H9 (cell line): Measurements from ENCODE around the gene CSMD2. TPM values are rescaled to one million over a fixed set of nuclear protein-coding genes. Genes with fewer than 3 reads are reported as not detected.

ENCODE experiments used
- DNase-seq: peaks from one replicate; pipeline ENCODE4 v3.0.0-alpha.2; 2017
- H2AFZ ChIP-seq: one replicate; pipeline ENCODE4 v1.6.1; 2013; ENCODE audit warnings: mild to moderate bottlenecking, low read length, control low read depth, moderate library complexity
- H2AK5ac ChIP-seq: 2 replicates; pipeline ENCODE4 v1.6.1; 2013; ENCODE audit warnings: low read length, control low read depth, mixed read lengths; ENCODE audit not compliant: insufficient read length
- H2BK120ac ChIP-seq: one replicate; pipeline ENCODE4 v1.6.1; 2013; ENCODE audit warnings: low read depth, mild to moderate bottlenecking, low read length, control low read depth, inconsistent platforms; ENCODE audit not compliant: poor library complexity, severe bottlenecking
- H2BK12ac ChIP-seq: 2 replicates; pipeline ENCODE4 v1.6.1; 2013; ENCODE audit warnings: low read length, control low read depth, mixed read lengths, low read depth; ENCODE audit not compliant: insufficient read length
- H2BK15ac ChIP-seq: 2 replicates; pipeline ENCODE4 v1.6.1; 2013; ENCODE audit warnings: low read depth, low read length, control low read depth
- H2BK20ac ChIP-seq: one replicate; pipeline ENCODE4 v1.6.1; 2013; ENCODE audit warnings: low read depth, mild to moderate bottlenecking, low read length, control low read depth, inconsistent platforms; ENCODE audit not compliant: poor library complexity, severe bottlenecking
- H2BK5ac ChIP-seq: 2 replicates; pipeline ENCODE4 v1.6.1; 2013; ENCODE audit warnings: low read length, control low read depth, mixed read lengths; ENCODE audit not compliant: insufficient read length
- H3K14ac ChIP-seq: 2 replicates; pipeline ENCODE4 v1.6.1; 2013; ENCODE audit warnings: low read length, control low read depth; ENCODE audit not compliant: insufficient read depth
- H3K18ac ChIP-seq: 2 replicates; pipeline ENCODE4 v1.6.1; 2013; ENCODE audit warnings: low read depth, mild to moderate bottlenecking, mixed read lengths, low read length, control low read depth; ENCODE audit not compliant: insufficient read length
- H3K23ac ChIP-seq: 2 replicates; pipeline ENCODE4 v1.6.1; 2013; ENCODE audit warnings: low read length, control low read depth, mixed read lengths, low read depth; ENCODE audit not compliant: insufficient read length
- H3K23me2 ChIP-seq: 2 replicates; pipeline ENCODE4 v1.6.1; 2013; ENCODE audit warnings: low read depth, mild to moderate bottlenecking, mixed read lengths, low read length, control low read depth; ENCODE audit not compliant: insufficient read length, poor library complexity, severe bottlenecking
- H3K27ac ChIP-seq: 2 replicates; pipeline ENCODE4 v1.5.1; 2013; ENCODE audit warnings: low read length, control low read depth, mixed read lengths, low read depth; ENCODE audit not compliant: insufficient read length
- H3K27me3 ChIP-seq: 2 replicates; pipeline ENCODE4 v1.6.1; 2013; ENCODE audit warnings: low read length, control low read depth, inconsistent platforms; ENCODE audit not compliant: insufficient read depth
- H3K4ac ChIP-seq: 2 replicates; pipeline ENCODE4 v1.6.1; 2013; ENCODE audit warnings: low read depth, mild to moderate bottlenecking, control low read depth, inconsistent platforms, low read length, moderate library complexity
- H3K4me1 ChIP-seq: 2 replicates; pipeline ENCODE4 v1.6.1; 2013; ENCODE audit warnings: low read length, control low read depth, inconsistent platforms; ENCODE audit not compliant: insufficient read depth
- H3K4me2 ChIP-seq: 2 replicates; pipeline ENCODE4 v1.6.1; 2013; ENCODE audit warnings: low read length, control low read depth, mixed read lengths; ENCODE audit not compliant: insufficient read length, insufficient read depth
- H3K56ac ChIP-seq: 2 replicates; pipeline ENCODE4 v1.6.1; 2013; ENCODE audit warnings: low read depth, mild to moderate bottlenecking, mixed read lengths, low read length, control low read depth; ENCODE audit not compliant: insufficient read length
- H3K79me1 ChIP-seq: 2 replicates; pipeline ENCODE4 v1.6.1; 2013; ENCODE audit warnings: low read depth, mild to moderate bottlenecking, moderate library complexity, low read length, control low read depth, inconsistent platforms; ENCODE audit not compliant: insufficient read depth, poor library complexity, severe bottlenecking
- H3K79me2 ChIP-seq: 2 replicates; pipeline ENCODE4 v1.6.1; 2013; ENCODE audit warnings: low read length, control low read depth, inconsistent platforms; ENCODE audit not compliant: insufficient read depth
- H3K9ac ChIP-seq: 2 replicates; pipeline ENCODE4 v1.6.1; 2013; ENCODE audit warnings: low read length, control low read depth, mixed read lengths; ENCODE audit not compliant: insufficient read length; ENCODE audit errors: extremely low read depth
- H3K9me3 ChIP-seq: one replicate; pipeline ENCODE4 v1.6.1; 2013; ENCODE audit warnings: low read depth, low read length, inconsistent platforms; ENCODE audit not compliant: control insufficient read depth
- H3T11ph ChIP-seq: one replicate; pipeline ENCODE4 v1.6.1; 2013; ENCODE audit warnings: mild to moderate bottlenecking, low read length, control low read depth, inconsistent platforms
- H4K20me1 ChIP-seq: one replicate; pipeline ENCODE4 v1.6.1; 2013; ENCODE audit not compliant: control insufficient read depth, insufficient read length, insufficient read depth
- H4K5ac ChIP-seq: 2 replicates; pipeline ENCODE4 v1.6.1; 2013; ENCODE audit warnings: low read depth, mild to moderate bottlenecking, mixed read lengths, low read length, control low read depth; ENCODE audit not compliant: insufficient read length
- H4K8ac ChIP-seq: replicated peaks from 2 replicates; pipeline ENCODE4 v1.6.1; 2013; ENCODE audit warnings: low read length, control low read depth, mixed read lengths, low read depth; ENCODE audit not compliant: insufficient read length
- H4K91ac ChIP-seq: 2 replicates; pipeline ENCODE4 v1.6.1; 2013; ENCODE audit warnings: low read depth, mild to moderate bottlenecking, moderate library complexity, mixed read lengths, low read length, control low read depth; ENCODE audit not compliant: insufficient read length
- H3K27ac Mint-ChIP-seq, 3 experiments: 2 replicates in 2 of 3; 3 replicates in 1 of 3; pipeline ENCODE4 v1.8.0; 2020 to 2021; ENCODE audit warnings: mixed read lengths in 3 of 3, mild to moderate bottlenecking in 1 of 3, moderate library complexity in 1 of 3
- H3K27me3 Mint-ChIP-seq: 2 replicates; pipeline ENCODE4 v1.8.0; 2021; ENCODE audit warnings: low read depth, mild to moderate bottlenecking, moderate library complexity, mixed read lengths
- H3K36me3 Mint-ChIP-seq, 3 experiments: 2 replicates in 2 of 3; 3 replicates in 1 of 3; pipeline ENCODE4 v1.8.0; 2020 to 2021; ENCODE audit warnings: low read depth in 3 of 3, mixed read lengths in 3 of 3; ENCODE audit not compliant: insufficient read depth in 1 of 3
- H3K4me1 Mint-ChIP-seq, 2 experiments: 2 replicates each; pipeline ENCODE4 v1.8.0; 2020; ENCODE audit warnings: mixed read lengths in 2 of 2
- H3K4me3 Mint-ChIP-seq, 2 experiments: 2 replicates in 1 of 2; 3 replicates in 1 of 2; pipeline ENCODE4 v1.8.0; 2020 to 2021; ENCODE audit warnings: mild to moderate bottlenecking in 2 of 2, mixed read lengths in 2 of 2, moderate library complexity in 1 of 2
- H3K9me3 Mint-ChIP-seq, 2 experiments: 2 replicates in 1 of 2; 3 replicates in 1 of 2; pipeline ENCODE4 v1.8.0; 2020; ENCODE audit warnings: mild to moderate bottlenecking in 2 of 2, mixed read lengths in 2 of 2, moderate library complexity in 1 of 2
- WGBS: extraction: QIAGEN DNeasy Blood & Tissue Kit; methylation state at CpG from one replicate; pipeline ENCODE4 v1.1.7; 2013; ENCODE audit warnings: missing lambda C conversion rate, low lambda C conversion rate, mixed read lengths; ENCODE audit not compliant: insufficient read length; ENCODE audit errors: extremely low coverage; 5-methylcytosine and 5-hydroxymethylcytosine counted together
- total RNA-seq: library from RNA; stranded (reverse); gene quantifications from 2 replicates; pipeline ENCODE4 v1.2.1, GENCODE V29; 2021
- TF ChIP-seq, protein P1 (sequence below): fragments of 200-600 bp; sonication (generic); conservative IDR thresholded peaks from 3 replicates; pipeline ENCODE4 v1.8.0; 2021; ENCODE audit warnings: antibody characterized with exemption, mild to moderate bottlenecking

The CSMD2 gene
- total RNA-seq, 1 experiment from 2014 or later = 6.4 TPM

DNA sequence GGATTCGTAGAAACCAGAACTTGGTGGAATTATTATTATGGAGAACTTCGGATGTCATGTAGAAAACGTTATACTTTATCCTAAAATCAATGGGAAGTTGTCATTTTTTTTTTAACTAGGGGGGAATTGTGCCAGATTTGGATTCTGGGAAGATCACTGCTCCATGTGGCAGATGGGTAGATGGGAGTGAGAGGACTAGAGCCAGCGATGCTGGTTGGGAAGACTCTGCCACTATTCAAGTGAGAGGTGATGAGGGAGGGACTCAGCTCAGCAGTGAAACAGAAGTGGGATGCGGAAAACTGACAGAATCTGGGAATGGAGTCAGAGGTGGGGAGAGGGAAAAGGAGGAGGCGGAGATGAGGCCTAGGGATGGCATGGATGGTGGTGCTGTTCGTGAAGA, 382.3 kb downstream of the CSMD2 start:
- Histone ChIP-seq H3K14ac (no peak overlapping the region), H3T11ph (no peak overlapping the region)
- H3K4me3 Mint-ChIP-seq = no peak overlapping the region

More for the DNA sequence above, 382.3 kb downstream of the CSMD2 start:
- Mint-ChIP-seq H3K36me3 (peaks cover 0 to 13% (median 3%) of the 10 kb centered on the region in 3 experiments; a peak in 3 of 7 replicates), H3K4me1 (no peaks in the 10 kb centered on the region), H3K27me3 (no peaks in the 10 kb centered on the region), H3K27ac (no peak overlapping the region), H3K9me3 (no peaks in the 10 kb centered on the region; a peak in 1 of 5 replicates)
- no peak overlapping the region for H4K5ac ChIP-seq
- no CpG with 5 or more reads among the region's 7 CpGs for WGBS
- H4K20me1 ChIP-seq = no peaks in the 10 kb centered on the region
- H3K4me1 ChIP-seq = no peaks in the 10 kb centered on the region
- H3K9ac ChIP-seq = no peak overlapping the region
- H3K79me2 ChIP-seq = no peaks in the 10 kb centered on the region
- no peak overlapping the region for H2BK5ac ChIP-seq
- no peak overlapping the region for H2BK120ac ChIP-seq
- no peaks in the 10 kb centered on the region for H3K79me1 ChIP-seq
- no peak overlapping the region for H2BK12ac ChIP-seq
- H2AK5ac ChIP-seq = no peak overlapping the region
- DNase-seq = no peak
- no peak overlapping the region for H3K4me2 ChIP-seq
- H3K27me3 ChIP-seq = no peaks in the 10 kb centered on the region
- no peaks in the 10 kb centered on the region for H3K23me2 ChIP-seq
- no peaks in the 10 kb centered on the region for H3K9me3 ChIP-seq
- TF ChIP-seq, protein P1, sequence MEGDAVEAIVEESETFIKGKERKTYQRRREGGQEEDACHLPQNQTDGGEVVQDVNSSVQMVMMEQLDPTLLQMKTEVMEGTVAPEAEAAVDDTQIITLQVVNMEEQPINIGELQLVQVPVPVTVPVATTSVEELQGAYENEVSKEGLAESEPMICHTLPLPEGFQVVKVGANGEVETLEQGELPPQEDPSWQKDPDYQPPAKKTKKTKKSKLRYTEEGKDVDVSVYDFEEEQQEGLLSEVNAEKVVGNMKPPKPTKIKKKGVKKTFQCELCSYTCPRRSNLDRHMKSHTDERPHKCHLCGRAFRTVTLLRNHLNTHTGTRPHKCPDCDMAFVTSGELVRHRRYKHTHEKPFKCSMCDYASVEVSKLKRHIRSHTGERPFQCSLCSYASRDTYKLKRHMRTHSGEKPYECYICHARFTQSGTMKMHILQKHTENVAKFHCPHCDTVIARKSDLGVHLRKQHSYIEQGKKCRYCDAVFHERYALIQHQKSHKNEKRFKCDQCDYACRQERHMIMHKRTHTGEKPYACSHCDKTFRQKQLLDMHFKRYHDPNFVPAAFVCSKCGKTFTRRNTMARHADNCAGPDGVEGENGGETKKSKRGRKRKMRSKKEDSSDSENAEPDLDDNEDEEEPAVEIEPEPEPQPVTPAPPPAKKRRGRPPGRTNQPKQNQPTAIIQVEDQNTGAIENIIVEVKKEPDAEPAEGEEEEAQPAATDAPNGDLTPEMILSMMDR = no peak
- H2BK20ac ChIP-seq = no peak overlapping the region
- H3K27ac ChIP-seq = no peak overlapping the region
- H4K91ac ChIP-seq = no peak overlapping the region
- H3K23ac ChIP-seq = no peak overlapping the region
- no peak overlapping the region for H2AFZ ChIP-seq
- H2BK15ac ChIP-seq = no peak overlapping the region
- H4K8ac ChIP-seq = no peak overlapping the region
- H3K56ac ChIP-seq = no peak overlapping the region
- no peak overlapping the region for H3K4ac ChIP-seq
- H3K18ac ChIP-seq = no peak overlapping the region
